Measurements from ENCODE around the gene TENM3.

Gene TENM3

GRCh38 chr4:182272151-182272550, 28.9 kb downstream of the TENM3 start:
- no peak overlapping the region for H3K56ac ChIP-seq (ENCODE audit: low read length)
- no peak overlapping the region for H2BK120ac ChIP-seq (ENCODE audit: low read depth, low read length)
- no peaks in the 10 kb centered on the region for H3K27me3 ChIP-seq (ENCODE audit: insufficient read depth, low read length, poor library complexity)
- WGBS (ENCODE audit: extremely low coverage, insufficient coverage, low lambda C conversion rate) = no CpG with 5 or more reads among the region's 7 CpGs
- no peak for DNase-seq
- peaks cover 4% of the 10 kb centered on the region for H3K79me1 ChIP-seq (ENCODE audit: low read length)
- H4K8ac ChIP-seq (ENCODE audit: low read depth, low read length) = no peak overlapping the region
- no peak overlapping the region for H2BK15ac ChIP-seq (replicated peaks; ENCODE audit: low read depth)
- peaks cover 5% of the 10 kb centered on the region for H3K4me1 ChIP-seq (ENCODE audit: control insufficient read depth, low read depth, low read length)
- no peak overlapping the region for H4K5ac ChIP-seq (ENCODE audit: low read length)
- no peak overlapping the region for H2BK5ac ChIP-seq (ENCODE audit: low read length)
- no peak overlapping the region for H2AK5ac ChIP-seq (ENCODE audit: low read length)
- H3K4me3 ChIP-seq (ENCODE audit: low read length) = no peak overlapping the region
- no peaks in the 10 kb centered on the region for H3K79me2 ChIP-seq (ENCODE audit: control insufficient read depth, insufficient read depth, low read length)
- no peak overlapping the region for H3K27ac ChIP-seq (ENCODE audit: low read depth, low read length)
- H3K4ac ChIP-seq (ENCODE audit: low read depth, low read length) = no peak overlapping the region
- H3K18ac ChIP-seq (ENCODE audit: low read length) = no peak overlapping the region
- H3K4me2 ChIP-seq (ENCODE audit: low read length) = no peak overlapping the region
- H3K23ac ChIP-seq (ENCODE audit: low read length) = no peak overlapping the region
- no peaks in the 10 kb centered on the region for H3K36me3 ChIP-seq (ENCODE audit: control insufficient read depth, insufficient read depth, low read length)
- no peak overlapping the region for H3K9ac ChIP-seq (ENCODE audit: low read length)

- WGBS (ENCODE audit: extremely low coverage, insufficient coverage, low lambda C conversion rate) = no CpG with 5 or more reads among the region's 11 CpGs
- H3K36me3 ChIP-seq (ENCODE audit: control insufficient read depth, insufficient read depth, low read length) = no peaks in the 10 kb centered on the region
- peak; percentile 23 for DNase-seq
- H3K79me2 ChIP-seq (ENCODE audit: control insufficient read depth, insufficient read depth, low read length) = no peaks in the 10 kb centered on the region
- no peak overlapping the region for H3K4me2 ChIP-seq (ENCODE audit: low read length)
- no peak overlapping the region for H2BK120ac ChIP-seq (ENCODE audit: low read depth, low read length)
- H3K4me1 ChIP-seq (ENCODE audit: control insufficient read depth, low read depth, low read length) = peaks cover 5% of the 10 kb centered on the region
- H3K4ac ChIP-seq (ENCODE audit: low read depth, low read length) = no peak overlapping the region
- H3K27me3 ChIP-seq (ENCODE audit: insufficient read depth, low read length, poor library complexity) = no peaks in the 10 kb centered on the region
- no peak overlapping the region for H4K5ac ChIP-seq (ENCODE audit: low read length)
- H3K56ac ChIP-seq (ENCODE audit: low read length) = no peak overlapping the region
- no peak overlapping the region for H2AK5ac ChIP-seq (ENCODE audit: low read length)
- no peak overlapping the region for H4K8ac ChIP-seq (ENCODE audit: low read depth, low read length)
- H3K9ac ChIP-seq (ENCODE audit: low read length) = no peak overlapping the region
- H2BK15ac ChIP-seq (replicated peaks; ENCODE audit: low read depth) = no peak overlapping the region
- H3K4me3 ChIP-seq (ENCODE audit: low read length) = no peak overlapping the region
- H3K79me1 ChIP-seq (ENCODE audit: low read length) = peaks cover 4% of the 10 kb centered on the region
- no peak overlapping the region for H3K23ac ChIP-seq (ENCODE audit: low read length)
- H2BK5ac ChIP-seq (ENCODE audit: low read length) = no peak overlapping the region
- peak overlapping the region; percentile 22 for H3K27ac ChIP-seq (ENCODE audit: low read depth, low read length)
- no peak overlapping the region for H3K18ac ChIP-seq (ENCODE audit: low read length)
These were observed 30.2 kb downstream of the TENM3 start for GRCh38 chr4:182273191-182273935.

DNA sequence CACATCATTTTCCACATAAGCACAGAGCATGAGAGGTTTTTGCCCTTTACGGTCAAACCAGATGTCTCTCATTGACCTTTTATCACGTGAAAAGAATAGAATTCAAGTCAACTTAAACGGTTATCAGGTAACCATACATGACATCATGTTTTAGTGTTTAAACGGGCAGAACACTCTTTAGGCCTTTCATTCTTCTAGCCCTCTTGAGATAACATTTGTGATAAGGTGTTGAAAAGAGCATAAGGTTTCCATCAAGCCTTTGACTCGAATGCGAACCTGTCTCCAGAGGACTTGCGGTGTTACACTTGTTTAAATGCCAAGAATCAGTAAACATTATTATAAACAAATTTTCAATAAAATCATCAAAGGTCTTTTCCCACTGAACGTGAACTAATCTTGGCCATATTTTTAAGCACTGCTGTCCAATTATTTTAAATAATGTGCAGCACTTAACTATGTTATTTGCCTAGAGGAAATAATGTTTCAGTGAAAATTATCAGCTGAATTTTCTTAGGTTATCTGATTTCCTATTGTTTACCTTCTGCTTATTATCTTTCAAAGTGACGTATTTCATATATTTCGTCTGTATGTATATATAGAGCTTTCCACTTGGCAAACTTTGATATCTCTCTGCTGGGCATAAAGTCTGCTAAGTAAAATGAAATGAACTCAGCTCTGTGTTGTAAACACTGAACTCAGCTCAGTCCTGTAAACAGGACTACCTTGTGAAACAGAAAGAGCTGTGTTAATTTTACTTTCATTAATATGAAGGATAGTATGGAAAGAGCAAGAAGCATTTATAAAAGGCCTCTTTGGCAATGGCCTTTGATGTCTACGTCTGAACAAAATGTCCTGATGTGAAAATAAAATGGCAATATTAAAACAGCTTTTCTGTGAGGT, 33.3 kb downstream of the TENM3 start:
- peak overlapping the region; percentile 70 for H3K4ac ChIP-seq (ENCODE audit: low read depth, low read length)
- no peaks in the 10 kb centered on the region for H3K36me3 ChIP-seq (ENCODE audit: control insufficient read depth, insufficient read depth, low read length)
- H3K27ac ChIP-seq (ENCODE audit: low read depth, low read length) = peak overlapping the region; percentile 34
- no peak overlapping the region for H2AK5ac ChIP-seq (ENCODE audit: low read length)
- H3K4me2 ChIP-seq (ENCODE audit: low read length) = no peak overlapping the region
- no peak overlapping the region for H2BK120ac ChIP-seq (ENCODE audit: low read depth, low read length)
- H3K23ac ChIP-seq (ENCODE audit: low read length) = no peak overlapping the region
- no peak overlapping the region for H4K5ac ChIP-seq (ENCODE audit: low read length)
- no peak overlapping the region for H3K9ac ChIP-seq (ENCODE audit: low read length)
- H3K79me1 ChIP-seq (ENCODE audit: low read length) = peaks cover 4% of the 10 kb centered on the region
- no peak overlapping the region for H3K18ac ChIP-seq (ENCODE audit: low read length)
- H4K8ac ChIP-seq (ENCODE audit: low read depth, low read length) = no peak overlapping the region
- no peak overlapping the region for H2BK5ac ChIP-seq (ENCODE audit: low read length)
- no CpG with 5 or more reads among the region's 11 CpGs for WGBS (ENCODE audit: extremely low coverage, insufficient coverage, low lambda C conversion rate)
- no peak overlapping the region for H3K4me3 ChIP-seq (ENCODE audit: low read length)
- H3K56ac ChIP-seq (ENCODE audit: low read length) = no peak overlapping the region
- H3K4me1 ChIP-seq (ENCODE audit: control insufficient read depth, low read depth, low read length) = peaks cover 5% of the 10 kb centered on the region
- DNase-seq = peak; percentile 73
- no peak overlapping the region for H2BK15ac ChIP-seq (replicated peaks; ENCODE audit: low read depth)
- H3K27me3 ChIP-seq (ENCODE audit: insufficient read depth, low read length, poor library complexity) = no peaks in the 10 kb centered on the region
- H3K79me2 ChIP-seq (ENCODE audit: control insufficient read depth, insufficient read depth, low read length) = no peaks in the 10 kb centered on the region

GRCh38 chr4:182277377-182277776, 34.2 kb downstream of the TENM3 start:
- H2AK5ac ChIP-seq (ENCODE audit: low read length) = no peak overlapping the region
- H3K27me3 ChIP-seq (ENCODE audit: insufficient read depth, low read length, poor library complexity) = no peaks in the 10 kb centered on the region
- no peak overlapping the region for H2BK120ac ChIP-seq (ENCODE audit: low read depth, low read length)
- no peak overlapping the region for H4K8ac ChIP-seq (ENCODE audit: low read depth, low read length)
- no peak overlapping the region for H3K9ac ChIP-seq (ENCODE audit: low read length)
- H3K4me3 ChIP-seq (ENCODE audit: low read length) = no peak overlapping the region
- no peaks in the 10 kb centered on the region for H3K79me2 ChIP-seq (ENCODE audit: control insufficient read depth, insufficient read depth, low read length)
- H2BK15ac ChIP-seq (replicated peaks; ENCODE audit: low read depth) = no peak overlapping the region
- WGBS (ENCODE audit: extremely low coverage, insufficient coverage, low lambda C conversion rate) = no CpG with 5 or more reads among the region's 2 CpGs
- H3K79me1 ChIP-seq (ENCODE audit: low read length) = peaks cover 4% of the 10 kb centered on the region
- H3K56ac ChIP-seq (ENCODE audit: low read length) = no peak overlapping the region
- no peak overlapping the region for H3K23ac ChIP-seq (ENCODE audit: low read length)
- DNase-seq = no peak
- H2BK5ac ChIP-seq (ENCODE audit: low read length) = no peak overlapping the region
- H3K4me2 ChIP-seq (ENCODE audit: low read length) = no peak overlapping the region
- H4K5ac ChIP-seq (ENCODE audit: low read length) = no peak overlapping the region
- H3K4me1 ChIP-seq (ENCODE audit: control insufficient read depth, low read depth, low read length) = peaks cover 5% of the 10 kb centered on the region
- H3K18ac ChIP-seq (ENCODE audit: low read length) = no peak overlapping the region
- H3K4ac ChIP-seq (ENCODE audit: low read depth, low read length) = no peak overlapping the region
- H3K27ac ChIP-seq (ENCODE audit: low read depth, low read length) = no peak overlapping the region
- no peaks in the 10 kb centered on the region for H3K36me3 ChIP-seq (ENCODE audit: control insufficient read depth, insufficient read depth, low read length)

DNA sequence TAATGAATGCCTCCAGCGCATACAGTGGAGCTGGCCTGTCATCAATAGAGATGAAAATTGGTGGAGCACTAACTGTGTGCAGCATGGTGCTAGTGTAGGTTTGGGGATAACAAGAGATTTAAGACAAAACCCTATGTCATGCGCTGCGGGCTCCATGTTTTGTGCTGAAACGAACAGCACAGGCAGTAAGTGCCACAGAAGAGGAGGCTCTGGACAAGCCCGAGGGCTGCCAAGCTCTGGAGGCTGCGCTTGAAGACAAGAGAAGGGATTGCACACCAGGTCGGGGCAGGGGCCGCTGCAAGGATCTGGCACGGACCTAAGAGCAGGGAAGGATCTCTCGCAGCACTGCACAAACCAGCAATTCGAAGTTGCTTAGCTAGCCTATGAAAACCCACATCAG, 35.5 kb downstream of the TENM3 start:
- Histone ChIP-seq H3K56ac (ENCODE audit: low read length) (peak overlapping the region; percentile 27), H4K5ac (ENCODE audit: low read length) (no peak overlapping the region), H4K8ac (ENCODE audit: low read depth, low read length) (no peak overlapping the region), H3K9ac (ENCODE audit: low read length) (no peak overlapping the region), H2AK5ac (ENCODE audit: low read length) (no peak overlapping the region), H3K23ac (ENCODE audit: low read length) (no peak overlapping the region), H3K79me2 (ENCODE audit: control insufficient read depth, insufficient read depth, low read length) (no peaks in the 10 kb centered on the region), H3K4me3 (ENCODE audit: low read length) (no peak overlapping the region), H3K4ac (ENCODE audit: low read depth, low read length) (no peak overlapping the region), H3K36me3 (ENCODE audit: control insufficient read depth, insufficient read depth, low read length) (no peaks in the 10 kb centered on the region), H3K18ac (ENCODE audit: low read length) (no peak overlapping the region), H2BK5ac (ENCODE audit: low read length) (no peak overlapping the region), H3K4me1 (ENCODE audit: control insufficient read depth, low read depth, low read length) (peaks cover 2% of the 10 kb centered on the region), H2BK120ac (ENCODE audit: low read depth, low read length) (no peak overlapping the region), H3K4me2 (ENCODE audit: low read length) (no peak overlapping the region), H2BK15ac (replicated peaks; ENCODE audit: low read depth) (no peak overlapping the region), H3K27ac (ENCODE audit: low read depth, low read length) (no peak overlapping the region), H3K27me3 (ENCODE audit: insufficient read depth, low read length, poor library complexity) (no peaks in the 10 kb centered on the region), H3K79me1 (ENCODE audit: low read length) (peaks cover 4% of the 10 kb centered on the region)
- DNase-seq = no peak
- WGBS (ENCODE audit: extremely low coverage, insufficient coverage, low lambda C conversion rate) = no CpG with 5 or more reads among the region's 11 CpGs

All from mesendoderm (in vitro differentiated cells).